IMR-90 (cell line): ENCODE data around the gene CCDC7.

ENCODE experiments used
- BHLHE40 ChIP-seq: fragments of 150-350 bp; IDR thresholded peaks from 2 replicates; pipeline ENCODE4 v1.6.1; 2016; ENCODE audit warnings: mild to moderate bottlenecking, low read depth, low read length
- CEBPB ChIP-seq: IDR thresholded peaks from 2 replicates; pipeline ENCODE4 v1.6.1; 2012; ENCODE audit warnings: low read depth, low read length, improper control_type of control experiment
- CTCF ChIP-seq: conservative IDR thresholded peaks from 2 replicates; pipeline ENCODE4 v1.5.1; 2012; ENCODE audit warnings: mild to moderate bottlenecking, low read depth, low read length, improper control_type of control experiment
- MAZ ChIP-seq: IDR thresholded peaks from 2 replicates; pipeline ENCODE4 v1.6.1; 2012; ENCODE audit warnings: low read depth, mild to moderate bottlenecking, low read length, improper control_type of control experiment, moderate library complexity, borderline replicate concordance
- MXI1 ChIP-seq: IDR thresholded peaks from 2 replicates; pipeline ENCODE4 v1.6.1; 2012; ENCODE audit warnings: low read depth, mild to moderate bottlenecking, low read length, moderate library complexity, borderline replicate concordance
- POLR2A ChIP-seq: IDR thresholded peaks from 2 replicates; pipeline ENCODE4 v1.6.1; 2012; ENCODE audit warnings: mild to moderate bottlenecking, low read depth, low read length
- RAD21 ChIP-seq: IDR thresholded peaks from 2 replicates; pipeline ENCODE4 v1.6.1; 2012; ENCODE audit warnings: low read length, improper control_type of control experiment
- RFX5 ChIP-seq: IDR thresholded peaks from 2 replicates; pipeline ENCODE4 v1.8.0; 2012; ENCODE audit warnings: low read depth, mild to moderate bottlenecking, low read length, moderate library complexity
- SMC3 ChIP-seq: fragments of 150-350 bp; IDR thresholded peaks from 2 replicates; pipeline ENCODE4 v1.6.1; 2016; ENCODE audit warnings: low read depth, mild to moderate bottlenecking, antibody characterized with exemption, low read length, moderate library complexity
- USF2 ChIP-seq: fragments of 150-350 bp; IDR thresholded peaks from 2 replicates; pipeline ENCODE4 v1.6.1; 2017; ENCODE audit warnings: mild to moderate bottlenecking, antibody characterized with exemption, low read length, low read depth
- TF ChIP-seq, protein P1 (sequence below): fragments of 150-350 bp; IDR thresholded peaks from 2 replicates; pipeline ENCODE4 v1.6.1; 2016; ENCODE audit warnings: low read depth, mild to moderate bottlenecking, low read length, moderate library complexity, borderline replicate concordance

DNA sequence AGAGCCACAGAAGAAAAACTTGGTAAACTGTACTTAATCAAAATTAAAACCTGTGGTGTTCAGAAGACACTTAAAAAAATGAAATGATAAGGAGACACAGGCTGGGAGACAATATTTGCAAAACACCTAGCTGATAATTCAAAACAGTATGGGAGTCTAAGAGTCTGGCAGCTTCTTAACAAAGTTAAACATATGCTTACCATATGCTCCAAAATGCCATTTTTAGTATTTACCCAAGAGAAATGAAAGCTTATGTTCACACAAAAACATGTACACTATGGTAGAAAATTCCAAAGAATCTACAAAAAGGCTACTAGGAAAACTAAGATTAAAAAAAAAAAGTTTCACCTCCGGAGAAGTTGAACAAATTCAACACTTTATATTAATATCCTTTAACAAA, 463.5 kb downstream of the CCDC7 start:
- TF ChIP-seq CTCF (no peak), SMC3 (no peak), RFX5 (no peak), USF2 (no peak), RAD21 (no peak), POLR2A (no peak), MXI1 (no peak), CEBPB (no peak), BHLHE40 (no peak), MAZ (no peak)
- TF ChIP-seq, protein P1, sequence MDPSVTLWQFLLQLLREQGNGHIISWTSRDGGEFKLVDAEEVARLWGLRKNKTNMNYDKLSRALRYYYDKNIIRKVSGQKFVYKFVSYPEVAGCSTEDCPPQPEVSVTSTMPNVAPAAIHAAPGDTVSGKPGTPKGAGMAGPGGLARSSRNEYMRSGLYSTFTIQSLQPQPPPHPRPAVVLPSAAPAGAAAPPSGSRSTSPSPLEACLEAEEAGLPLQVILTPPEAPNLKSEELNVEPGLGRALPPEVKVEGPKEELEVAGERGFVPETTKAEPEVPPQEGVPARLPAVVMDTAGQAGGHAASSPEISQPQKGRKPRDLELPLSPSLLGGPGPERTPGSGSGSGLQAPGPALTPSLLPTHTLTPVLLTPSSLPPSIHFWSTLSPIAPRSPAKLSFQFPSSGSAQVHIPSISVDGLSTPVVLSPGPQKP = no peak
